NCI-H524 treated with DMSO at 0.1 percent for 48 hours (cell line): ENCODE results near the gene LARGE1.
A peak's percentile ranks its signal among the peaks of the same experiment; 100 is the strongest.

ENCODE experiments used
- DNase-seq: peaks from one replicate; lab custom pipeline; 2025; lab: John Stamatoyannopoulos, UW

Gene LARGE1

GRCh38 chr22:33315117-33315516 lies 605.2 kb downstream of the LARGE1 start:
- DNase-seq = no peak

GRCh38 chr22:33314316-33314715 lies 606.0 kb downstream of the LARGE1 start:
- no peak for DNase-seq

GRCh38 chr22:33303099-33303498 lies 617.2 kb downstream of the LARGE1 start:
- no peak for DNase-seq

- no peak for DNase-seq
Observed at GRCh38 chr22:33302549-33302948, 617.7 kb downstream of the LARGE1 start.

GRCh38 chr22:33302049-33302545 lies 618.2 kb downstream of the LARGE1 start:
- DNase-seq = peak; percentile 60

GRCh38 chr22:33300165-33300564 lies 620.1 kb downstream of the LARGE1 start:
- DNase-seq = no peak

GRCh38 chr22:33299245-33299956 lies 620.9 kb downstream of the LARGE1 start:
- no peak for DNase-seq

- DNase-seq = no peak
Observed at GRCh38 chr22:33296941-33297340, 623.3 kb downstream of the LARGE1 start.

GRCh38 chr22:33288078-33288477 lies 632.2 kb downstream of the LARGE1 start:
- no peak for DNase-seq

GRCh38 chr22:33275073-33275443 lies 645.2 kb downstream of the LARGE1 start:
- DNase-seq = no peak

- DNase-seq = no peak
Observed at GRCh38 chr22:33274214-33275072, 645.8 kb downstream of the LARGE1 start.

GRCh38 chr22:33272871-33273270 lies 647.4 kb downstream of the LARGE1 start:
- DNase-seq = no peak

GRCh38 chr22:33272180-33272579 lies 648.1 kb downstream of the LARGE1 start:
- DNase-seq = no peak

GRCh38 chr22:33271390-33272161 lies 648.7 kb downstream of the LARGE1 start:
- DNase-seq = no peak

- DNase-seq = no peak
Observed at GRCh38 chr22:33270596-33270995, 649.7 kb downstream of the LARGE1 start.

GRCh38 chr22:33261699-33262098 lies 658.6 kb downstream of the LARGE1 start:
- no peak for DNase-seq

- no peak for DNase-seq
Observed at GRCh38 chr22:33260498-33260897, 659.8 kb downstream of the LARGE1 start.

GRCh38 chr22:33255791-33256190 lies 664.5 kb downstream of the LARGE1 start:
- DNase-seq = no peak

- no peak for DNase-seq
Observed at GRCh38 chr22:33248948-33249347, 671.3 kb downstream of the LARGE1 start.

GRCh38 chr22:33247758-33248157 lies 672.5 kb downstream of the LARGE1 start:
- no peak for DNase-seq

- no peak for DNase-seq
Observed at GRCh38 chr22:33242078-33242477, 678.2 kb downstream of the LARGE1 start.

- DNase-seq = no peak
Observed at GRCh38 chr22:33240888-33241475, 679.3 kb downstream of the LARGE1 start.
